Measurements from ENCODE around the gene LGR4.

The LGR4 gene

GRCh38 chr11:27396259-27396839 is 76.2 kb downstream of the LGR4 start:
- DNase-seq, result no peak

GRCh38 chr11:27395556-27396258 is 76.9 kb downstream of the LGR4 start:
- no peak for DNase-seq

- no peak for DNase-seq
These were observed 77.8 kb downstream of the LGR4 start for GRCh38 chr11:27394781-27395228.

DNA sequence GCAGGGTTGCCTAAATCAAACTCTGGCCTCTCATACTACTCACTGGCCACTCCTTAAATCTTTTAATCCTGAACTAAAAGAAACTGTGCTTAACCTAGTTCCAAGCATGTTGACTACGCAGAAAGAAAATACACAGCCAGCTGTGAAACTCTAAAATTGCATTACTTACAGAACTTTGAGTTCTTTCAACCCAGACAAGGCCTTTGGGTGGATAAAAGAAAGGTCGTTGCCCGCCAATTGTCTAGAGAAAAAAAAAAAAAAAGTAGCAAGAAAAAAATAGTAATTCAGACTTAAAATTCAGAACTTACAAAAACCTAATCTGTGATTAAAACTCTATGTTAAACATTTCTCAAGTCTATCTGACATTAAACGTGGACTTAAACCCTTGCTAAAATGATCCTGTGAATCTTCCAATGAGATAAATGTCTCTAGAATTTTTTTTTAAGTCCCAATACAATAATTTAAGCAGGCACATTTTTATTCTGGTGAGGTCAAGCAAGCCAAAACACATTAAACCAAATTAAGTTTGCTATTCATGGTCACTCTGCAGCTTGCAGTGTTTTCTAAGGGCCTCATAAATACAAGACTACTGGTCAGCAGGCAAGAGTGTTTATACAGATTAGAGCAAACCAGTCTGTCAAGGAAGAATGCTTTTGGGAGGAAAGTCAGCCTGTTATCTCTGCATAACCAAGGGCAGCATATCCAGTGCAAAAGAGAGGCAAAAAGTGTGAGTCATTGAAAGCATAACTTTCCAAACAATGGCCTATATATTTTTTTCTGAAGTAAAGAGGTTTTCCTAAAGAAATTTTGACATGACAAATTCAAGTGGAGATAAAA is 80.1 kb downstream of the LGR4 start:
- no peak for DNase-seq

DNA sequence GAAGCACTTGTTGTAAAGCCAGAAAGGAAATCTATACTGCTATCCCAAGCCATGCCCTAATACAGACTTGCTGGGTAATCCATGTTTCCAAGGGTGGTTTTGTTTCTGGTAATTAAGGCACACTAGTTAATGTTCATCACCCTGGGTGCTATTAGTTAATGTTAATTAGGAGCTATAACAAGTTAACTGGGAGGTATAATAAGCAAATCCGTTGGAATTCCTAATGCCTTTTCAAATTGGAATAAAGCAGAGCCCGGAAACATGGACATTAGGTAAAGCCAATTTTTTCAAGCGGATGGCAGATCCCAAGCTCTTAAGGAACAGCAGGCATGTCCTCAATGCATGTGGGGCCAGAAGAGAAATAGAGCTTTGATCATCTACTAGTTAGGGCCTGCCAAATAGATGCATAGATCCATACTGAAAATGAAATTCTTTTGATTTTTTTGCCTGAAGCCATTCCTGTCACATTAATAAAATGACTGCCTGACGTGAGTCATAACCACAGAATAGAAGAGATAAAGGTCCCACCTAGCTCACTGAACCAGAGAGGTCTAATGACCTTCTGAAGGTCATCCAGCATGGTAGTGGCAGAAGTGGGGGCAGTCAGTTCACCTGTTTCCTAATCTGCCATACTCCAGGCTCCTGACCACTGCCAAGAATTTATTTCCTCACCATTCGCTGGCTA is 81.1 kb downstream of the LGR4 start:
- no peak for DNase-seq

- DNase-seq, result no peak
These were observed 82.0 kb downstream of the LGR4 start for GRCh38 chr11:27390318-27391295.

DNA sequence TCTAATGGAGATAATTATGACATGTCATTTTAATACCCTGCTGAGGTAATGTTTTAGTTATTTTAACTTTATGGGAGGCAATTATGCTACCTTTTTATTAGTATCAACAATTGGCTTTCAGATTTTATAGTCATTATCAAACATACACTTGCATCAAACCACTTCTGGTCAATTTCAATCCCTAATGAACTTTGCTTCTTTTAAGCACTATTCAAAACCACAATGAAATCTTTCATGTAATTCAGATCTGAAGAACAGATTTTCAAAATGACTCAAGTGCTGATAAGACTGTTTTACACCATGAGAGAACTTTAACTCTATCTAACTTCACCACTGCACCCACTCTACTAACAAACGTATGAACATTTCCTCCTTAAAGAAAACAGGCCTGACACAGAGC is 83.7 kb downstream of the LGR4 start:
- DNase-seq, result no peak

DNA sequence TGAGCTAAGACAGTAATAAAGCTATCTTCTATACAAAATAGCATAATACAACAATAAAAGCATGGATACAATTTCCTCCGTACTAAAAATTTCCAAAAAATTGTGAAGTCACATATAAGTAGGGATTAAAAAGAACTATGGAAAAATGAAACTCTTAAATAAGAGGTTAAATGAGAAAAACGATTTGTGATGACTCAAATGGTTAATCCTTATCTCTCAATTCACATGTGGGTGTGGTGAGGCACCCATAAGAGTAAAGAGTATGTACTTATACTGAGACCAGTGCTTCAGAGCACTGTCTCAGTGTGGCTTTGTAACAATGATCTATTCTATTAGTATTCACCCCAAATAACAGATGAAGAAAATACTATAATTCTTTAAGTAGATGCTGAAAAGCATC is 84.6 kb downstream of the LGR4 start:
- DNase-seq, result no peak

DNA sequence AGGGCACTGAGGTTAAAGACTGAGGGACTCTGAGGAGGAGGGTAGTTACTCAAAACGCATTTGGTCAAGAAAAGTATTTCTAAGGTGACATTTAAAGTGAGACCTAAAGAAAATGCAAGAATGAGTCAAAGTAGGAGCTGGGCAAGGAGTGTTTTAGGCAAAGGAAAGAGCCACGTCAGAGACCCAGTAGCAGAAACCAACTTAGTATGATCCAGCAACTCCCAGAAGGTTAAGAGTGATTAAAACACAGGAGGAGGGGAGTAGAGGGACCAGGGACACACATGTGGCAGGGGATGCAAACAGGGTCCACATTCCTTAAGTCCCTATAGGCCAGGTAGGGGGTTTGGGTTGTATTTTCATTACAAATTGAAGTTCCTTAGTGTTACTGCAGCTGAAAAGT is 85.2 kb downstream of the LGR4 start:
- no peak for DNase-seq

- no peak for DNase-seq
These were observed 86.3 kb downstream of the LGR4 start for GRCh38 chr11:27386181-27386845.

DNA sequence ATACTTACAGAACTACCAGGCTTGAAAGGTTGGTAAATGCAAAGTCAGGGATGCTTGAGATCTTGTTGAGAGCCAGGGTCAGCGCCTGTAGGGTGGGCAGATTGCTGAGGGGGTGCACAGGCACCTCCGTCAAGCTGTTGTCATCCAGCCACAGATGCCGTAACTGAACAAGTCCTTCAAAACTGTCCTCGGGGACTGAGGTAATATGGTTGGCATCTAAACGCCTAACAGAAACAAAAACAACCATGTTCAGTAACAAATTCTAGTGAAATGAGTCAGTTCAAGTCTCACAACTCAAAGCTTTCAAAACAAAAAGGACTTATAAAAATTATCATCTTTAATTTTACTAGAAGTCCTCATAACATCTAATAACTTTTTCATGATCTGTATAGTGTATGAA is 87.3 kb downstream of the LGR4 start:
- DNase-seq, result no peak

DNA sequence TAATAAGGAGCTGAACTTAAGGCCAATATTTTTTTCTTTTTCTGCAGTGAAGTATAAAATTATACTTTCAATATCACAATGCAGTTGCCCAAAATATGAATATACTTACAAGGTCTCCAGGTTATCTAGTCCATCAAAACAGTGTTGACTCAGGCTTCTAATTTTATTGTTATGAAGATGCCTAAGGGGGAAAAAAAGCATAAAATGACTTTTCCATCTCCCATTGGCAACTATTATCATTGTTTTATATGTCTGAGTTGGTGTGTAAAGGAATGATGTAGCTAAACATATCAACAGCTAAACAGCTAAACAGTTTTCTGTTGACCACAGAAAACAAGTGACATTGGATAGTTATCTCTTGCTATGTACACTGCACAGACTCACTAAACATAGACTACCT is 88.4 kb downstream of the LGR4 start:
- no peak for DNase-seq

DNA sequence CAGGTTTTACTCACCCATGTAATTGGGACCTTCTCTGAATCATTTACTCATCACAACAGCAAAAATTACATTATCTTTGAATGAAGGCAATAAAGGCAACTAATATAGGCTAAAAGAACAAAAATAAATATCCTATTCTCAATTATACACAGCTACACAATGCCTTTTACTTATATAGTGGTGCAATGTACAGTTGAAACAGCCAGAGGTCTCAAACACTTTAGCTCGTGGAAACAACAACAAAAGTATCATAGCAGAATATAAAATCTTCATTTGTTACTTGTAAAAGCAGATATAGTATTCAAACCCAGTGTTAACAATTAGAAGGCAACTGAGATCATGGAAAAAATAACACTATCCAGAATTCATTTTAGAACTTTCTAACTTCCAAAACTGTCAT is 88.9 kb downstream of the LGR4 start:
- no peak for DNase-seq

DNA sequence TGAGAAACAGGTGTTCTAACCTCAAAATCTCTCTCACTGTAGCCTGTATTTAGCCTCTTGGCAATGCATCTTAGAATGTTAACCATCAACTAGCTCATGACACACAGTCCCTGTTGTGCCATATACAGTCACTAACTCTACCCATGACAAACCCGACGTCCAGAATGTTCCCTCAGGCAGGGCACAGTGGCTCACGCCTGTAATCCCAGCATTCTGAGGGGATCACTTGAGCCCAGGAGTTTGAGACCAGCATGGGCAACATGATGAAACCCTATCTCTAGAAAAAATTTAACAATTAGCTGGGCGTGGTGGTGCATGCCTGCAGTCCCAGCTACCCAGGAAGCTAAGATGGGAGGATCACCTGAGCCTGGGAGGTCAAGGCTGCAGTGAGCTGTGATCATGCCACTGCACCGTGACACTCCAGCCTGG is 91.3 kb downstream of the LGR4 start:
- no peak for DNase-seq

- no peak for DNase-seq
These were observed 91.8 kb downstream of the LGR4 start for GRCh38 chr11:27380771-27381170.

GRCh38 chr11:27379449-27379848 is 93.1 kb downstream of the LGR4 start:
- no peak for DNase-seq

GRCh38 chr11:27375370-27375769 is 97.2 kb downstream of the LGR4 start:
- DNase-seq, result no peak

DNA sequence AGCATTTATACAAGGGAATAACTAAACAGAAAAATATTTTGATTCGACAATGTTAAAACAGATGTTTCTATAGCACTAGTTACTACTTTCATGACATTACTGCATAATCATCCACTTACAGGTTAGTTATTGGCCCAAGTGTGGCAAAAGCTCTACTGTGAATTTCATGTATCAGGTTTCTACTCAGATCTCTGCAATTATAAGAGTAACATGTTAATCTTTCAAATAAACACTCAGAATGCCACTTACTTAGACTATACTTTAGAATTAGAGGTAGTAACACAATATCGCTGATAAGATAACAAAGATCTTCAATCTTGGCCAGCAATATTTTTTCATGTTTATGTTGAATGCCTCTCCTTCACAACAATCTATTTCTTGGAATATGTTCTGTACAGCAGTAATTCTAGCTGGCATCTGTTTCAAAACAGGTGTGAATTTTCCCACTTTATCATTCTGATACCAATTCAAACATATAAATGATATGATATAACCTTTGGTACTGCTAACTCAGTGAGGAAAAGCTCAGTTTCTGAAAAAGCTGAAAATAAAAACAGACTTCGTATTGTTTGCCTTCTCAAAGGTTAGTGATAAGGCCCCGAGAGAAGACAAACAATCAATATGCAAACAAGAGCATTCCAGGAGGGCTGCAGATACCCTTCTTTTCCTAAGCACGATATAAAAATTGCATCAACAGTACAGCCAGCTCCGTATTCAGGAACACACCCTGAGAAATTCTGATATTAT is 98.6 kb downstream of the LGR4 start:
- DNase-seq, result no peak

GRCh38 chr11:27373392-27373791 is 99.2 kb downstream of the LGR4 start:
- no peak for DNase-seq

- no peak for DNase-seq
These were observed 100.4 kb downstream of the LGR4 start for GRCh38 chr11:27372164-27372563.

DNA sequence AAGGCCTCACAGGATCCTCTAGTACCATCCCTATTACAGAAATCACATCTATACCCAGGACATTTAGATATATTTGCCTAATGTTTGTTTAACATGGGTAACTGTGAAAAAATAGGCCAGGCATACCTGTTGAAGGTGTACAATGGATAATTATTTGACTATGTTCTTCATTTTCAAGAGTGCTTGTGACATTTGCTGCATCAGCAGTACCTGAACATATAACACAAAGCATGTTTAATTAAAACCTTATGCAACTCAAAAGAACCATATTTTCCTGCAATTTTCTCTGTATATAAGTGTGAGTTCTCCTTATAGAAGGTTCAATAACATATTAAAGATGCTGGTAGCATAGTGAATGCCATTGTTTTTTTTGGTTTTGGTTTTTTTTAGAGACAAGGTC is 101.1 kb downstream of the LGR4 start:
- no peak for DNase-seq

Data from activated CD4-positive, CD25-positive, alpha-beta regulatory T cell (primary cell).